DOHH2 (cell line): ENCODE data around the gene AGBL1.

Source experiments
- H3F3A ChIP-seq: fragments of 200-600 bp; sonication (generic), shearing (Covaris generic); 2 replicates; pipeline ENCODE4 v1.6.0; 2016; ENCODE audit warnings: antibody characterized with exemption, mild to moderate bottlenecking; ENCODE audit not compliant: control insufficient read depth, insufficient read depth
- H3K27ac ChIP-seq: fragments of 200-600 bp; sonication (generic); 2 replicates; pipeline ENCODE4 v1.5.1; 2014; ENCODE audit warnings: low read depth, mild to moderate bottlenecking, low read length, moderate library complexity
- H3K27me3 ChIP-seq: fragments of 200-600 bp; sonication (generic); 2 replicates; pipeline ENCODE4 v1.6.1; 2014; ENCODE audit warnings: mild to moderate bottlenecking, low read length, mixed read lengths; ENCODE audit not compliant: control insufficient read depth
- H3K36me3 ChIP-seq: fragments of 200-600 bp; sonication (generic); 2 replicates; pipeline ENCODE4 v1.6.1; 2014; ENCODE audit warnings: mild to moderate bottlenecking, low read length, moderate library complexity, mixed read lengths; ENCODE audit not compliant: control insufficient read depth
- H3K4me1 ChIP-seq: fragments of 200-600 bp; sonication (generic); 2 replicates; pipeline ENCODE4 v1.6.1; 2014; ENCODE audit warnings: mild to moderate bottlenecking, low read length, mixed read lengths; ENCODE audit not compliant: control insufficient read depth
- H3K4me2 ChIP-seq: fragments of 200-600 bp; sonication (generic); 2 replicates; pipeline ENCODE4 v1.6.0; 2014; ENCODE audit warnings: mild to moderate bottlenecking, low read length, moderate library complexity
- H3K4me3 ChIP-seq: fragments of 200-600 bp; sonication (generic); 2 replicates; pipeline ENCODE4 v1.5.1; 2014; ENCODE audit warnings: mild to moderate bottlenecking, low read length, mixed read lengths
- H3K79me2 ChIP-seq: fragments of 200-600 bp; sonication (generic); 2 replicates; pipeline ENCODE4 v1.6.1; 2014; ENCODE audit warnings: mild to moderate bottlenecking, low read length, mixed read lengths; ENCODE audit not compliant: control insufficient read depth
- H3K9me2 ChIP-seq: fragments of 200-600 bp; sonication (generic); replicated peaks from 2 replicates; pipeline ENCODE4 v1.6.1; 2014; ENCODE audit warnings: mild to moderate bottlenecking, low read length, mixed read lengths; ENCODE audit not compliant: control insufficient read depth
- H3K9me3 ChIP-seq: fragments of 200-600 bp; sonication (generic); 2 replicates; pipeline ENCODE4 v1.6.1; 2014; ENCODE audit warnings: antibody characterized with exemption, low read length, mixed read lengths; ENCODE audit not compliant: control insufficient read depth, insufficient read depth
- H4K20me1 ChIP-seq: fragments of 200-600 bp; sonication (generic); 2 replicates; pipeline ENCODE4 v1.6.0; 2014; ENCODE audit warnings: low read depth, mild to moderate bottlenecking, antibody characterized with exemption, low read length, moderate library complexity; ENCODE audit not compliant: control insufficient read depth, insufficient read depth
- CTCF ChIP-seq: fragments of 200-600 bp; sonication (generic); IDR thresholded peaks from one replicate; pipeline ENCODE4 v1.5.1; 2014; ENCODE audit warnings: antibody characterized with exemption, mild to moderate bottlenecking, low read depth, low read length; ENCODE audit not compliant: poor library complexity, severe bottlenecking
- EZH2phosphoT487 ChIP-seq: fragments of 200-600 bp; sonication (generic); IDR thresholded peaks from 2 replicates; pipeline ENCODE4 v1.6.1; 2017; ENCODE audit warnings: borderline replicate concordance, mild to moderate bottlenecking, antibody characterized with exemption, low read length, moderate library complexity, mixed read lengths

AGBL1 gene

GRCh38 chr15:86079508-86080266 is at the start of gene AGBL1:
TSS of gene AGBL1 (plus strand) at chr15:86079871.
- Histone ChIP-seq H3K4me1 (no peaks in the 10 kb centered on the region), H4K20me1 (no peaks in the 10 kb centered on the region), H3K27me3 (no peaks in the 10 kb centered on the region), H3K27ac (no peak within 1 kb of the TSS), H3K36me3 (no peaks in the 10 kb centered on the region), H3K9me2 (no peaks in the 10 kb centered on the region), H3K4me2 (no peak within 1 kb of the TSS), H3K79me2 (no peaks in the 10 kb centered on the region), H3F3A (no peaks in the 10 kb centered on the region), H3K9me3 (no peaks in the 10 kb centered on the region), H3K4me3 (no peak within 1 kb of the TSS)
- no peak for TF ChIP-seq CTCF

- Histone ChIP-seq H3F3A (no peaks in the 10 kb centered on the region), H3K27me3 (no peaks in the 10 kb centered on the region), H3K4me3 (no peak overlapping the region), H3K79me2 (no peaks in the 10 kb centered on the region), H3K4me1 (no peaks in the 10 kb centered on the region), H3K4me2 (no peak overlapping the region), H3K9me3 (no peaks in the 10 kb centered on the region), H3K9me2 (no peaks in the 10 kb centered on the region), H3K27ac (no peak overlapping the region), H4K20me1 (no peaks in the 10 kb centered on the region), H3K36me3 (no peaks in the 10 kb centered on the region)
- TF ChIP-seq CTCF = no peak
- TF ChIP-seq EZH2phosphoT487 = no peak
Observed at GRCh38 chr15:86034904-86035303, 44.8 kb upstream of the AGBL1 start.

GRCh38 chr15:86036243-86036642 is 43.4 kb upstream of the AGBL1 start:
- H3K9me2 ChIP-seq = no peaks in the 10 kb centered on the region
- no peaks in the 10 kb centered on the region for H3K27me3 ChIP-seq
- TF ChIP-seq CTCF (no peak), EZH2phosphoT487 (no peak)

More at GRCh38 chr15:86036243-86036642, 43.4 kb upstream of the AGBL1 start:
- Histone ChIP-seq H3K36me3 (no peaks in the 10 kb centered on the region), H4K20me1 (no peaks in the 10 kb centered on the region), H3K79me2 (no peaks in the 10 kb centered on the region), H3K4me3 (no peak overlapping the region), H3F3A (no peaks in the 10 kb centered on the region), H3K9me3 (no peaks in the 10 kb centered on the region), H3K4me1 (no peaks in the 10 kb centered on the region), H3K27ac (no peak overlapping the region), H3K4me2 (no peak overlapping the region)
